ENCODE data around the gene SLC6A11. TPM values are rescaled to one million over a fixed set of nuclear protein-coding genes. Genes with fewer than 3 reads are reported as not detected.

SLC6A11 gene
- total and polyA plus RNA-seq, 9 of the 15 experiments (the other 6 are each of a cell fraction or from before 2014, with no cell fraction given): 0.04 TPM; not detected in 8

GRCh38 chr3:10783360-10784351 lies 32.4 kb upstream of the SLC6A11 start (continued):
- TF ChIP-seq RAD21 (CRISPR knock-in tag; conservative IDR thresholded peaks at IDR 0.05 in 1 of 2, IDR thresholded peaks at IDR 0.05 in 1 of 2) (peak; percentile 25 to 53; a peak in 2 of 4 replicates), FOXK1 (CRISPR knock-in tag; IDR thresholded peaks at IDR 0.05; ENCODE audit: borderline replicate concordance) (no peak), CBX8 (IDR thresholded peaks at IDR 0.05; ENCODE audit: borderline replicate concordance, extremely low read depth, low read depth, low read length, poor library complexity, severe bottlenecking) (no peak), CTCF (IDR thresholded peaks at IDR 0.05 in 2 of 3, conservative IDR thresholded peaks at IDR 0.05 in 1 of 3; ENCODE audit: insufficient read depth in 2 of 3, low read depth in 1 of 3, low read length in 3 of 3) (peak; percentile 71 to 84 (median 80)), PML (IDR thresholded peaks at IDR 0.05; ENCODE audit: low read length) (no peak), RFX5 (IDR thresholded peaks at IDR 0.05; ENCODE audit: low read depth, low read length) (no peak), SETDB1 (IDR thresholded peaks at IDR 0.05; ENCODE audit: low read length) (no peak), HNRNPLL (IDR thresholded peaks at IDR 0.05; ENCODE audit: low read depth, low read length, poor library complexity, severe bottlenecking) (no peak), ZNF584 (CRISPR knock-in tag; IDR thresholded peaks at IDR 0.05; ENCODE audit: low read depth) (no peak), NONO (IDR thresholded peaks at IDR 0.05; ENCODE audit: low read depth in 2 of 2, low read length in 1 of 2) (no peak), ZNF140 (CRISPR knock-in tag; IDR thresholded peaks at IDR 0.05) (no peak), MYC (IDR thresholded peaks at IDR 0.05; ENCODE audit: low read depth, low read length) (no peak), MYC (CRISPR knock-in tag; IDR thresholded peaks at IDR 0.05; ENCODE audit: borderline replicate concordance, low read depth) (no peak), CUX1 (CRISPR knock-in tag; IDR thresholded peaks at IDR 0.05) (no peak), E2F5 (CRISPR knock-in tag; IDR thresholded peaks at IDR 0.05) (no peak)

Data from K562 (cell line).